ENCODE data around the gene MVB12B.
"Not testable (repeated sequence)": the region's sequence is repeated elsewhere in the genome, so short reads cannot be mapped to it uniquely, and the experiment has no call there.

Gene MVB12B

GRCh38 chr9:126471084-126471624 lies 144.5 kb downstream of the MVB12B start:
- Histone ChIP-seq H3K9ac (no peak overlapping the region), H3K9me3 (no peaks in the 10 kb centered on the region), H3K27ac (peak overlapping the region; percentile 65), H4K20me1 (peaks cover 38% of the 10 kb centered on the region), H3K4me1 (peaks cover 60% of the 10 kb centered on the region), H3K4me3 (no peak overlapping the region), H3K36me3 (no peaks in the 10 kb centered on the region), H3K4me2 (peak overlapping the region; percentile 91), H3K27me3 (no peaks in the 10 kb centered on the region)
- TF ChIP-seq Cebpa-rat (IDR thresholded peaks at IDR 0.05): peak; percentile 96

- no peak overlapping the region for H3K27ac ChIP-seq
- H3K9me3 ChIP-seq: peaks cover 7% of the 10 kb centered on the region
- H3K9ac ChIP-seq: no peak overlapping the region
- H3K4me2 ChIP-seq: peak overlapping the region; percentile 91
- peaks cover under 1% of the 10 kb centered on the region; the same call in 1 of the 2 replicates for H3K36me3 ChIP-seq
- H3K4me1 ChIP-seq: peaks cover 63% of the 10 kb centered on the region
- no peaks in the 10 kb centered on the region for H3K27me3 ChIP-seq
- no peak for TF ChIP-seq Cebpa-rat (IDR thresholded peaks at IDR 0.05)
- peaks cover 38% of the 10 kb centered on the region for H4K20me1 ChIP-seq
- H3K4me3 ChIP-seq: no peak overlapping the region
Measured at GRCh38 chr9:126472198-126472947, 145.7 kb downstream of the MVB12B start.

GRCh38 chr9:126472948-126473298 lies 146.3 kb downstream of the MVB12B start:
- Histone ChIP-seq H3K9me3 (peaks cover 12% of the 10 kb centered on the region), H3K4me2 (peak overlapping the region; percentile 91; the same call in 1 of the 2 replicates), H3K4me3 (no peak overlapping the region), H3K4me1 (peaks cover 63% of the 10 kb centered on the region), H3K9ac (no peak overlapping the region), H3K36me3 (peaks cover 6% of the 10 kb centered on the region; the same call in 1 of the 2 replicates), H3K27ac (no peak overlapping the region), H4K20me1 (peaks cover 38% of the 10 kb centered on the region), H3K27me3 (no peaks in the 10 kb centered on the region)
- no peak for TF ChIP-seq Cebpa-rat (IDR thresholded peaks at IDR 0.05)

GRCh38 chr9:126474206-126474765 lies 147.7 kb downstream of the MVB12B start:
- H3K27me3 ChIP-seq: no peaks in the 10 kb centered on the region

GRCh38 chr9:126474786-126475485 lies 148.3 kb downstream of the MVB12B start:
- peaks cover 49% of the 10 kb centered on the region for H3K4me1 ChIP-seq
- H3K9ac ChIP-seq: no peak overlapping the region
- H3K36me3 ChIP-seq: peaks cover 7% of the 10 kb centered on the region; the same call in 1 of the 2 replicates
- H3K27ac ChIP-seq: no peak overlapping the region
- H3K4me3 ChIP-seq: no peak overlapping the region
- H3K9me3 ChIP-seq: peaks cover 12% of the 10 kb centered on the region
- no peak overlapping the region for H3K4me2 ChIP-seq
- peaks cover 28% of the 10 kb centered on the region for H4K20me1 ChIP-seq
- no peak for TF ChIP-seq Cebpa-rat (IDR thresholded peaks at IDR 0.05)
- no peaks in the 10 kb centered on the region for H3K27me3 ChIP-seq

More at GRCh38 chr9:126474206-126474765, 147.7 kb downstream of the MVB12B start:
- peaks cover 34% of the 10 kb centered on the region for H4K20me1 ChIP-seq
- H3K4me1 ChIP-seq: peaks cover 50% of the 10 kb centered on the region
- H3K4me3 ChIP-seq: no peak overlapping the region
- no peak for TF ChIP-seq Cebpa-rat (IDR thresholded peaks at IDR 0.05)
- H3K4me2 ChIP-seq: no peak overlapping the region
- no peak overlapping the region for H3K27ac ChIP-seq
- peaks cover 7% of the 10 kb centered on the region; the same call in 1 of the 2 replicates for H3K36me3 ChIP-seq
- H3K9ac ChIP-seq: no peak overlapping the region
- H3K9me3 ChIP-seq: peaks cover 12% of the 10 kb centered on the region

- TF ChIP-seq Cebpa-rat (IDR thresholded peaks at IDR 0.05): no peak
- Histone ChIP-seq H3K9me3 (peaks cover 12% of the 10 kb centered on the region), H4K20me1 (peaks cover 23% of the 10 kb centered on the region; the same call in 1 of the 2 replicates), H3K4me3 (no peak overlapping the region), H3K9ac (no peak overlapping the region), H3K4me1 (peaks cover 49% of the 10 kb centered on the region), H3K27ac (no peak overlapping the region), H3K27me3 (no peaks in the 10 kb centered on the region), H3K36me3 (peaks cover 7% of the 10 kb centered on the region; the same call in 1 of the 2 replicates), H3K4me2 (peak overlapping the region; percentile 17)
Measured at GRCh38 chr9:126475933-126476555, 149.4 kb downstream of the MVB12B start.

GRCh38 chr9:126477432-126477831 lies 150.8 kb downstream of the MVB12B start:
- Histone ChIP-seq H4K20me1 (0 out of 2 replicates have a peak, but pooled peaks cover 20% of the 10 kb centered on the region), H3K9me3 (peaks cover 12% of the 10 kb centered on the region), H3K4me1 (peaks cover 49% of the 10 kb centered on the region), H3K36me3 (peaks cover 12% of the 10 kb centered on the region; the same call in 1 of the 2 replicates)
- H3K4me3 ChIP-seq, H3K9ac ChIP-seq, H3K27me3 ChIP-seq, H3K27ac ChIP-seq, H3K4me2 ChIP-seq: not testable (repeated sequence)

- Histone ChIP-seq H4K20me1 (0 out of 2 replicates have a peak, but pooled peaks cover 16% of the 10 kb centered on the region), H3K9me3 (peaks cover 12% of the 10 kb centered on the region), H3K4me3 (no peak overlapping the region), H3K4me2 (no peak overlapping the region), H3K4me1 (peaks cover 45% of the 10 kb centered on the region), H3K27ac (no peak overlapping the region), H3K9ac (no peak overlapping the region), H3K27me3 (no peaks in the 10 kb centered on the region), H3K36me3 (peaks cover 16% of the 10 kb centered on the region; the same call in 1 of the 2 replicates)
- no peak for TF ChIP-seq Cebpa-rat (IDR thresholded peaks at IDR 0.05)
Measured at GRCh38 chr9:126478216-126478981, 151.8 kb downstream of the MVB12B start.

Data from BLaER1 (cell line).